Stimulated activated CD8-positive, alpha-beta memory T cell treated with anti-CD3 and anti-CD28 coated beads, Interleukin-7, amount 100 ng/mL, for 24 hours (primary cell): Measurements from ENCODE around the gene CORO1A.
"Not testable (repeated sequence)": the region's sequence is repeated elsewhere in the genome, so short reads cannot be mapped to it uniquely, and the experiment has no call there.

Experiments
- DNase-seq: peaks from one replicate; pipeline ENCODE4 v3.0.0-alpha.2; 2020; ENCODE audit warnings: low read depth

The CORO1A gene

DNA sequence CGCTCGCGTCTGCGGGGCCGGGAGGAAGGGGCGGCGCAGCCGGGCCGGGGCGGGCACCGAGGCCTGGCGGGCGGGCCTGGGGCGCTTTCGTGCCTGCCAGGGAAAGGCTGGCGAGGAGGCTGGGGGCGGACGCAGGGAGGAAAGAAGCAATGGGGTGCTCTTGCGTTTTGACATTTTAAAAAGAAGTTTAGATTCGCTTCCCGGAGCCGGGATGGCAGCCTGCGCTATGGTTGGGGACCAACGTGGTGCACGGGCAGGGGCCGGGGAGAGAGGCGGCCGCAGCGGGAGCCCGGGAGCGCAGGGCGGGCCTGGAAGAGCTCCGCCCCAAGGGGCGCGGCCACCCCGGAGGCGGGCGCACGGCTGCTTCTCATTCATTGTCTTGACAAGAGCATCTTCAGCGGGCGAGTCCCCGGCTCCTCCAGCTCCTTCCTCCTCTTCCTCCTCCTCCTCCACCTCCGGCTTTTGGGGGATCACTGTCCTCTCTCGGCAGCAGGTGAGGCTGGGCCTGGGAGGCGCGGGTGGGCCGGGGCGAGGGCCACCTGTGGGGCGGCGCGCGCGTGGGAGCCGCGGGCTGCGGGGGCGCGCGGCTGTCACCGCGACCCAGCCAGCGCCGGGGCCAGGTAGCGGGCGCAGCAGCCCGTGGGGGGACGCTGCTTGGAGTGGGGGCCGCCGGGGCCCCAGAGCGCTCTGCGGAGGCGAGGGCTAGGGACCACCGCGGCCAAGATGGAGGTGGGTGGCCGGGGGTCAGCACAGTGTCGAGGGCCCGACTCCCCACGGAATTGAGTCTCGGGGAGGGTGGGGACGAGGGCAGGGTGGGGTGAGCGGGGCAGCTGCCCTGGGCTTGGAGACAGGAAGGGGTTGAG is at the start of gene CORO1A:
TSS of gene CORO1A (plus strand) at position 370 of the 863 bp plus-strand sequence. CDS start 1,608 bp downstream, outside the sequence.
- DNase-seq: peak; percentile 70

DNA sequence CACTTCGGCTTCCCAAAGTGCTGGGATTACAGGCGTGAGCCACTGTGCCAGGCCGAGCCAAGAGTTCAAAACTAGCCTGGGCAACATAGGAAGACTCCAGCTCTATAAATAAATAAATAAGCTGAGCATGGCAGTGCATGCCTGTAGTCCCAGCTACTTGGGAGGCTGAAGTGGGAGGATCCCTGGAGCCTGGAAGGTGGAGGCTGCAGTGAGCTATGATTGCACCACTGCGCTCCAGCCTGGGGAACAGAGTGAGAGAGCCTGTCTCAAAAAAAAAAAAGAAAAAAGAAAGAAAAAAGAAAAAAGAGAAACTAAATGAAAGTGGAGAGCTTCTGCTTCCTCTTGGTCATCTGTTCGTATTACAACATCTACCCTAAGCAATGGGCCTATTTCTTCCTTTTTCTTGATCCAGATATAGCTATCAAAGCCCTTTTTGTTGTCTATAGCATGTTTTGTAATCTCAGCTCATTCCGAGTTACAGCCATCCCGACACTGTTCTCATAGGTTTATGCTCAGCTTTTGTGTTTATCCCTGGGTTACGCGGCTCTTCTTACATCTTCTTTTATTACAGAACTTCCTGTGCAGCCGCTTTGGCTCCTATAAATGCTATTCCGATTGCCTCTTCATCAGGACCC is 46.3 kb upstream of the CORO1A start:
- no peak for DNase-seq

DNA sequence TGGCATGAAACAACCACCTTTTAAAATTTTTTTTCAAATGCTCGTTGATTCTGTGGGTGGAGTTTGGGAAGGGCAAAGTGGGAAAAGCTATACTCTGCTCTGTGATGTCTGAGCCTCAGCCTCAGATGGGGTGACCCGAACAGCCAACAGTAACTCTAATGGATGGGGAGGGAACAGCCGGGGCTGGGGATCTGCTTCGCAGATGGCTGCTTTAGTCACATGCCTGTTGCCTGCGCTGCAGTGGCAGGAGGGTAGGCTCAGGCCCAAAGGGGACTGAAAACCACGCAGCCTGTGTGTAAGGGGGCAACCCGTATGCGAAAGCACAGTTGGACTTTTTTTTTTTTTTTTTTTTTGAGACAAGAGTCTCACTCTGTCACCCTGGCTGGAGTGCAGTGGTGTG is 45.5 kb upstream of the CORO1A start:
- no peak for DNase-seq

DNA sequence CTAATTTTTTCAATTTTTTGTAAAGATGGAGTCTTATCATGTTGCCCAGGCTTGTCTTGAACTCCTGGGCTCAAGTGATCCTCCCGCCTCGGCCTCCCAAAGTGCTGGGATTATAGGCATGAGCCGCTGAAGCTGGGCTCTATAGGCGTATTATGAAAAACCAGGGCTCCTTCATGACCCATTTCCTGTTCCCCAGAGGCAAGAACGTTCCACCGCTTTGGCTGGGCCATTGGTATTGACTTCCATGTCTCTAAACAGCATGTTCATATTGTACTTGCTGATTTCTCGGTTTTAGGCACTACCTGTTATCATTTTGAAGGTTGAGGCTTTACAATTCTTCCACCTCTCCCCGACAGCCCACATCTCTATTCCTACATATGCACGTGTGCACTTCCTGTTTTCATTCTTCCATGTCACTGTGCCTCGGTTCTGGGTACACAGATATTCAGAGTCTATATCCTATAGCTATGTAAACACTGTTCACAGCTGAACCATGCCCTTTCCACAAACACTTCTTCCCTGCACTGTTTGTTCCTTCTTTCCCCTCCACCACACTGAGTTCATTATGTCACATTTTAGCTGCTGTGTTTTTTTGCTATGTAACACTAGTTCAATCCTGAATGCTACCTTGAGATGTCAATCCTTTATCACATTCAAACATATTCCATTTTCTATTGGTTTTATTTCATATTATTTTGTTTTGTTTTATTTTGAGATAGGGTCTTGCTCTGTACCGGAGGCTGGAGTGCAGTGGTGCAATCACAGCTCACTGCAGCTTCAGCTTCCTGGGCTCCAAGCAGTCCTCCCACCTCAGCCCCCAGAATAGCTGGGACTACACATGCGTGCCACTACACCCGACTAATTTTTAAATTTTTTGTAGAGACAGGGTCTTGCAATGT is 43.6 kb upstream of the CORO1A start:
- no peak for DNase-seq

DNA sequence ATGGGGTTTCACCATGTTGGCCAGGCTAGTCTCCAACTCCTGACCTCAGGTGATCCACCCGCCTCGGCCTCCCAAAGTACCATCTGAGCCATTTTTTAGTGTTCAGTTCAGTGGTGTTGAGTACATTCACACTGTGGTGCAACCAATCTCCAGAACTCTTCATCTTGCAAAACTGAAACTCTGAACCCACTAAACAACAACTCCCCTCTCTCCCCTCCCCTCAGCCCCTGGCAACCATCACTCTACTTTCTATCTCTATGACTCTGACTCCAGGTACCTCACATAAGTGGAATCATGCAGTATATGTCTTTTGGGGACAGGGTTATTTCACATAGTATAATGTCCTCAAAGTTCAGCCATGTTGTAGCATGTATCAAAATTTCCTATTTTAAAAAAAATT is 41.7 kb upstream of the CORO1A start:
- no peak for DNase-seq

DNA sequence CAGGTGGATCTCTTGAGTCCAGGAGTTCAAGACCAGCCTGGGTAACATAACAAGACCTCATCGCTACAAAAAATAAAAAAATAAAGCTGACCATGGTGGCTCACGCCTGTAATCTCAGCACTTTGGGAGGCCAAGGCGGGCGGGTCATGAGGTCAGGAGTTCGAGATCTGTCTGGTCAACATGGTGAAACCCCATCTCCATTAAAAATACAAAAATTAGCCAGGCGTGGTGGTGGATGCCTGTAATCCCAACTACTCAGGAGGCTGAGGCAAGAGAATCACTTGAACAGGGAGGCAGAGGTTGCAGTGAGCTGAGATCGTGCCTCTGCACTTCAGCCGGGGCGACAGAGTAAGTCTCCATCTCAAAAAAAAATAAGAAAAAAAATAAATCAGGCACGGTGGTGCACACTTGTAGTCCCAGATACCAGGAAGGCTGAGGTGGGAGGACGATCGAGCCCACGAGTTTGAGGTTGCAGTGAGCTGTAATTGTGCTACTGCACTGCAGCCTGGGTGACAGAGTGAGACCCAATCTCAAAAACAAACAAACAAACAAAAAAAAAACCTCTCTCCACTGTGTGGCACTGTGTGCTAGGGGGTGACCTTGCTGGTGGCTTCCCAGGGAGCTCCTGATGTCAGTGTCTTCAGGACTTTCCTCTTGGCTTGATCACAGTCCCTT is 40.6 kb upstream of the CORO1A start:
- DNase-seq: no peak

DNA sequence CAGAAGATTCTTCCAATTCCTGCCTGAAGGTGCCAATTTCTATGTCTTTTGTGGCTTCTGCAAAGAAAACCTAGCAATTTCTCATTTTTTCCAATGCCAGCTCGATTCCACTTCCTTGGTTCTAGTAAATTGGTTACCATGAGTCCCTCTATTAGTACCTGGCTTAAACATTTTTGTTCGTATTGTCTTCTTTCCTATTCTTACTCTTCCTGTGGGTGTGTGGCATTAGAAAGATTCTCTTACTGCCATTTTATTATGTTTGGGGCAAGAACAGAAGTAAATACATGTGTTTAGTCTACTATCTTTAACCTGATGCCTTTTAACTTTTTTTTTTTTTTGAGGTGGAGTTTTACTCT is 40.1 kb upstream of the CORO1A start:
- DNase-seq: no peak

DNA sequence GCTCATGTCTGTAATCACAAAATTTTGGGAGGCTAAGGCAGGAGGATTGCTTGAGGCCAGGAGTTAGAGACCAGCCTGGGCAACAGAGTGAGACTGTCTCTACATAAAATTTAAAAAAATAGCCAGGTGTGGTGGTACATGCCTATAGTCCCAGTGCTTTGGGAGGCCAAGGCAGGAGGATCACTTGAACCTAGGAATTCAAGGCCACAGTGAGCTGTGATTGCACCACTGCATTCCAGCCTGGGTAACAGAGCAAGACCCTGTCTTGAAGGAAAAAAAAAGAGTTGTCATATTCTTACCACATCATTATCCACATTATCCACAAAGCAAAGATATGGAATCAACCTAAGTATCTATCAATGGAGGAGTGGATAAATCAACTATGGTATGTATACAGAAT is 39.4 kb upstream of the CORO1A start:
- no peak for DNase-seq

DNA sequence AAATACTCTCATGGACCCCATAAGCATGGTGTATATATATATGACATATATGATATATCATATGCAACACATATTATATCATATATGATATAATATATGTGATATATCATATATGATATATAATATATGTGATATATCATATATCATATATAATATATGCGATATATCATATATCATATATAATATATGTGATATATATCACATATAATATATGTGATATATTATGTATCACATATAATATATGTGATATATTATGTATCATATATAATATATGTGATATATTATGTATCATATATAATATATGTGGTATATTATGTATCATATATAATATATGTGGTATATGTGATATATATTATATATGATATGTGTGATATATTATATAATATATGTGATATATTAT is 38.5 kb upstream of the CORO1A start:
- DNase-seq: no peak

DNA sequence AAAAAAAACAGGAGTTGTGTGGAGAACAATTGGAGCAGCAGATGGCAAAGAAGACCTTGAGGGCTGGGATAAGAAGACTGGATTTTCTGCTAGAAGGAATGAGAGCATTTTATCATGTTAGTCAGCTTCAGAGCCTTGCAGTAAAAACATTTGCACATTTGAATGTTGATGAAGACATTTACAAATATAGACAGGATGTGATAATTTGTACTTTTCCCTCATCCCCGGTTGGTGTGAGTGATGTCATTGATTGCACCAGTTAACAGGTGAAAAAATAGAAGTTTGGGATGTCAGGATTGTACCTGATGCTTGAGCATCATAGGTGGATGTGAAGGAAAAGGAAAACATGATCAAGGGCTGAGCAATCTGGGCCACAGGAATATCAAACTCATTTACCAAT is 37.7 kb upstream of the CORO1A start:
- DNase-seq: no peak

DNA sequence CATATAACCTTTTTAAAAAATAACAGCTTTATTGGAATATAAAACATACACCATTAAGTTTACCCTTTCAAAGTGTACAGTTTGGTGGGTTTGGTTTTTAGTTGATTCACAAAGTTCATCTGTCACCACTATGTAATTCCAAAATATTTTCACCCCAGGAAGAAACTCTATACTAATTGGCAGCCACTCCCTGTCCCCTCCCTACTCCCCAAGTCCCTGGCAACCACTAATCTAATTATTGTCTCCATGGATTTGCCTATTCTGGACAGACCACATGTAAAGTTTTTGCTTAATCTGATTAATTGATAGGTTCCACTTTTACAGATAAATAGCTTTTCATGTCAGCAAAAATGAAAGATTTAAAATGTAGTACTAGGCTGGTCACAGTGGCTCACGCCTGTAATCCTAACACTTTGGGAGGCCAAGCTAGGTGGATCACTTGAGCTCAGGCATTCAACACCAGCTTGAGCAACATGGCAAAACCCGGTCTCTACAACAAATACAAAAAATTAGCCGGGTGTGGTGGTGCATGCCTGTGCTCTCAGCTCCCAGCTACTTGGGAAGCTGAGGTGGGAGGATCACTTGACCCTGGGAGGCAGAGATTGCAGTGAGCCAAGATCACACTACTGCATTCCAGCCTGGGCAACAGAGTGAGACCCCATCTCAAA is 35.4 kb upstream of the CORO1A start:
- DNase-seq: no peak

DNA sequence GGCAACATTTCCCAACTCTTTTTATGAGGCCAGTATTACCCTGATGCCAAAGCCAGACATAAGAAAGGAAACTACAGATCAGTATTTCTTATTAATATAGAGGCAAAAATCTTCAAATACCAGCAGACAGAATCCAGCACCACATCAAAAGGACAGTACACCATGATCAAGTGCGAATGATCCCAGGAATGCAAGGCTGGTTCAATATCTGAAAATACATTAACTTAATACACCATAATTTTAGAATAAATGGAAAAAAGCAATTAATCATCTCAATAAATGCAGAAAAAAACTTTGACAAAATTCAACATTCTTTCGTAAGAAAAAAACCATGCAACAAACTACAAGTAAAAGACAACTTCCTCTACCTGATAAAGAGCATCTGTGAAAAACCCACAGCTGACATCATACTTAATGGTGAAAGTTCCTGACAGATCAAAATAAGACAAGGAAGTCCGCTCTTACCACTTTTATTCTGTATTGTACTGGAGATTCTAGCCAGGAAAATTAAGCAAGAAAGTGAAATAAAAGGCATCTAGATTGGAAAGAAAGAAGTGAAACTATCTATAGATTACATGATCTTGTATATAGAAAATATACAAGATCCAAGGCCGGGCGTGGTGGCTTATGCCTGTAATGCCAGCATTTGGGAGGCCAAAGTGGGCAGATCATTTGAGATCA is 34.0 kb upstream of the CORO1A start:
- no peak for DNase-seq

DNA sequence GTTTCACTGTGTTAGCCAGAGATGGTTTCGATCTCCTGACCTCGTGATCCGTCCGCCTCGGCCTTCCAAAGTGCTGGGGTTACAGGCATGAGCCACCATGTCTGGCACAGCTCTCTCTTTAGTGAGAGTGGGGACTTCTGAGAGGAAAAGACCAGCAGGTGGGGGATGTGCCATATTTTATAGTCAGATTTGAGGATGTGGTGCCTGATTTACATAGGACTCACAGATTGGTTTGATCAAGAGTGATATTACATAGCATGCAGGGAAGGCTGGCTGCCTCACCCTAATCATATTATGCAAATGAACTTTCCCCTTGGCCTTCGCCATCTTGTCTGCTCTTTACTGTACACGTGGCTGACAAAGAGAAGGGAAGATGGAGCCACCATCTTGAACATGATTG is 32.3 kb upstream of the CORO1A start:
- DNase-seq: no peak

DNA sequence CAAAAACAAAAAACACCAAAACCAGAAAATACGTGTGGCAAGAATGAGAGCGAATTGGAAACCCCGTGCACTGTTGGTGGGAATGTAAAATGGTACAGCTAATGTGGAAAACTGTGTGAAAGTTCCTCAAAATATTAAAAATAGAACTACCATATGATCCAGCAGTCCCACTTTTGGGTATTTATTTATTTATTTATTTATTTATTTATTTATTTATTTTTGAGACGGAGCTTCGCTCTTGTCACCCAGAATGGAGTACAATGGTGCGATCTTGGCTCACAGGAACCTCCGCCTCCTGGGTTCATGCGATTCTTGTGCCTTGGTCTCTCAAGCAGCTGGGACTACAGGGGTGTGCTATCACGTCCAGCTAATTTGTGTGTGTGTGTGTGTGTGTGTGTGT is 30.9 kb upstream of the CORO1A start:
- no peak for DNase-seq

DNA sequence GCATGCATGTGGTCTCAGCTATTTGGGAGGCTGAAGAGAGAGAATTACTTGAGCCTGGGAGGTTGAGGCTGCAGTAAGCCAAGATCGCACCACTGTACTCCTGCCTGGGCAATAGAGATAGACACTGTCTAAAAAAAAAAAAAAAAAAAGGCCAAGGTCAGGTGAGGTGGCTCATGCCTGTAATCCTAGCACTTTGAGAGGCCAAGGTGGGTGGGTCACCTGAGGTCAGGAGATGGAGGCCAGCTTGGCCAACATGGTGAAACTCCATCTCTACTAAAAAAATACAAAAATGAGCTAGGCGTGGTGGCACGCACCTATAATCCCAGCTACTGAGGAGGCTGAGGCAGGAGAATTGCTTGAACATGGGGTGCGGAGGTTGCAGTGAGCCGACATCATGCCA is 28.2 kb upstream of the CORO1A start:
- no peak for DNase-seq

DNA sequence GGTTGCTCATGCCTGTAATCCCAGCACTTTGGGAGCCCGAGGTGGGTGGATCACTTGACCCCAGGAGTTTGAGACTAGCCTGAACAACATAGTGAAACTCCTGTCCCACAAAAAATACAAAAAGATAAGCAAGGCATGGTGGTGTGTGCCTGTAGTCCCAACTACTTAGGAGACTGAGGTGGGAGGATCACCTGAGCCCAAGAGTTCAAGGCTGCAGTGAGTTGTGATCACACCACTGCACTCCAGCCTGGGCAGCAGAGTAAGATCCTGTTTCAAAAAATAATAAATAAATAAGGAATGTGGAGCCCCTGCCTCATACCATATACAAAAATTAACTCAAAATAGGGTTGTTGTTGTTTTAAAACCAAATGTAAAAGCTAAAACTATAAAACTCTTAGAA is 26.2 kb upstream of the CORO1A start:
- DNase-seq: no peak

DNA sequence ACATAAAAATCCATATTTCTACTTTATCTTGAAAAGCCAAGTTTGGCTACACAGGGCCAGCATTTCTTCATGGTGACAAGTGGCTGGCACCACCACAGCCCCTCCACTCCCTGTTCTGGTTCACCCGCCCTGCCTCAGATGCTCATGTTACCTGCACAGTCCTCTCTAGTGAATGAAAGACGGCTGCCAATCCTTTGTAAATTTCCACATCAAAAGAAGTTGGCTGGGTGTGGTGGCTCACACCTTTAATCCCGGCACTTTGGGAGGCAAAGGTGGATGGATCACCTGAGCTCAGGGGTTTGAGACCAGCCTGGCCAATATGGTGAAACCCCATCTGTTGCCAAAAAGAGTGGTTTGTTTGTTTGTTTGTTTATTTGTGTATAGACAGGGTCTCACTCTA is 19.9 kb upstream of the CORO1A start:
- DNase-seq: no peak

DNA sequence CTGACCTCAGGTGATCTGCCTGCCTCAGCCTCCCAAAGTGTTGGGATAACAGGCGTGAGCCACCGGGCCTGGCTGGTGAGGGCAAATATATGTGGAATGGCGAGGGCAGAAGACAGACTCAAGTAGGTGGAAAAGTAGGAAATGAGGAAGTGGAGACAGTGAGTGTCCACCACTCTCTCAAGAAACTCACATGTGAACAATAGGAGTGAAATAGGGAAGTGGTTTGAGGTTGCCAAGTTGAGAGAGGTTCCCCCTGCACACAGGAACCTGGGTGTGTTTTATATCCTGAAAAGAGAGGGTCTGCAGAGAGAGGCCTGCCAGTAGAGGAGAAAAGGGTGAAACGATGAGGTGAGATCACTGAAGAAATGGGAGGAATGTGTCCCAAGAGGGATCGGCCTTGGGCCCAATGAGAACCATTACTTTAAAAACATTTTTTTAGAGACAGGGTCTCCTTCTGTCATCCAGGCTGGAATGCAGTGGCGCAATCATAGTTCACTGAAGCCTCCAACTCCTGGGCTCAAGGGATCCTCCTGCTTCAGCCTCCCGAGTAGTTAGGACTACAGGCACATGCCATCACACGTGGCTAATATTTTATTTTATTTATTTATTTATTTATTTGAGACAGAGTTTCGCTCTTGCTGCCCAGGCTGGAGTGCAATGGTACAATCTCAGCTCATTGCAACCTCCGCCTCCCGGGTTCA is 17.1 kb upstream of the CORO1A start:
- DNase-seq: no peak

DNA sequence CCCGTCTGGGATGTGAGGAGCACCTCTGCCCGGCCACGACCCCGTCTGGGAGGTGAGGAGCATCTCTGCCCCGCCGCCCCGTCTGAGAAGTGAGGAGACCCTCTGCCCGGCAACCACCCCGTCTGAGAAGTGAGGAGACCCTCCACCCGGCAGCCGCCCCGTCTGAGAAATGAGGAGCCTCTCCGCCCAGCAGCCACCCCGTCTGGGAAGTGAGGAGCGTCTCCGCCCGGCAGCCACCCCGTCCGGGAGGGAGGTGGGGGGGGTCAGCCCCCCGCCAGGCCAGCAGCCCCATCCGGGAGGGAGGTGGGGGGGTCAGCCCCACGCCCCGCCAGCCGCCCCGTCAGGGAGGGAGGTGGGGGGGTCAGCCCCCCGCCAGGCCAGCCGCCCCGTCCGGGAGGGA is 14.7 kb upstream of the CORO1A start:
- not testable (repeated sequence) for DNase-seq

DNA sequence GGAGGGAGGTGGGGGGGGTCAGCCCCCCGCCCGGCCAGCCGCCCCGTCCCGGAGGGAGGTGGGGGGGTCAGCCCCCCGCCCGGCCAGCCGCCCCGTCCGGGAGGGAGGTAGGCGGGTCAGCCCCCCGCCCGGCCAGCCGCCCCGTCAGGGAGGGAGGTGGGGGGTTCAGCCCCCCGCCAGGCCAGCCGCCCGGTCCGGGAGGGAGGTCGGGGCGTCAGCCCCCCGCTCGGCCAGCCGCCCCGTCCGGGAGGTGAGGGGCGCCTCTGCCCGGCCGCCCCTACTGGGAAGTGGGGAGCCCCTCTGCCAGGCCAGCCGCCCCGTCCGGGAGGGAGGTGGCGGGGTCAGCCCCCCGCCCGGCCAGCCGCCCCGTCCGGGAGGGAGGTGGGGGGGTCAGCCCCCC is 14.0 kb upstream of the CORO1A start:
- not testable (repeated sequence) for DNase-seq
